H1 (cell line): ENCODE results near the gene GEN1. TPM values are rescaled to one million over a fixed set of nuclear protein-coding genes. Genes with fewer than 3 reads are reported as not detected.

Source experiments
- CHD2 ChIP-seq: IDR thresholded peaks from 2 replicates; pipeline ENCODE4 v1.6.1; 2012; ENCODE audit warnings: low read length, improper control_type of control experiment
- GTF2F1 ChIP-seq: IDR thresholded peaks from 2 replicates; pipeline ENCODE4 v1.6.1; 2012; ENCODE audit warnings: low read depth, low read length, improper control_type of control experiment, borderline replicate concordance
- RXRA ChIP-seq: IDR thresholded peaks from 2 replicates; pipeline ENCODE4 v1.6.1; 2011; ENCODE audit warnings: low read depth, mild to moderate bottlenecking, low read length, moderate library complexity; ENCODE audit not compliant: insufficient read depth
- SP4 ChIP-seq: IDR thresholded peaks from 2 replicates; pipeline ENCODE4 v1.6.1; 2012; ENCODE audit warnings: low read length, inconsistent platforms
- TBP ChIP-seq: IDR thresholded peaks from 2 replicates; pipeline ENCODE4 v1.6.1; 2011; ENCODE audit warnings: low read depth, low read length, improper control_type of control experiment
- polyA plus RNA-seq, 7 experiments: library from polyadenylated mRNA; depleted of rRNA in 3 of 7; stranded (reverse) in 5 of 7; unstranded in 2 of 7; fragments of >200 nt in 5 of 7; fragments of 200-250 nt in 2 of 7; gene quantifications; 1 replicate in 5 of 7; 2 replicates in 1 of 7; 4 replicates in 1 of 7; pipeline versions ENCODE4 v1.2.1 to v1.2.3, GENCODE V29; 2011 to 2013; ENCODE audit warnings: missing spikeins in 2 of 7, mixed read lengths in 2 of 7
- total RNA-seq: library from RNA; stranded (reverse); fragmentation: NEBNext Ultra II Directional; extraction: Animal tissue kit (Norgen Biotek cat#: 25700); gene quantifications from 2 replicates; pipeline ENCODE4 v1.2.1, GENCODE V29; 2021
- TF ChIP-seq, protein P1 (sequence below): fragments of 300-600 bp; sonication (generic); IDR thresholded peaks from 2 replicates; pipeline ENCODE4 v1.7.1; 2012; ENCODE audit warnings: low read length, moderate library complexity, mild to moderate bottlenecking, inconsistent platforms; ENCODE audit not compliant: insufficient replicate concordance

The GEN1 gene
- total and polyA plus RNA-seq, 2 of the 8 experiments (the other 6 are each of a cell fraction or from before 2014, with no cell fraction given): 6.9 to 19.2 TPM

DNA sequence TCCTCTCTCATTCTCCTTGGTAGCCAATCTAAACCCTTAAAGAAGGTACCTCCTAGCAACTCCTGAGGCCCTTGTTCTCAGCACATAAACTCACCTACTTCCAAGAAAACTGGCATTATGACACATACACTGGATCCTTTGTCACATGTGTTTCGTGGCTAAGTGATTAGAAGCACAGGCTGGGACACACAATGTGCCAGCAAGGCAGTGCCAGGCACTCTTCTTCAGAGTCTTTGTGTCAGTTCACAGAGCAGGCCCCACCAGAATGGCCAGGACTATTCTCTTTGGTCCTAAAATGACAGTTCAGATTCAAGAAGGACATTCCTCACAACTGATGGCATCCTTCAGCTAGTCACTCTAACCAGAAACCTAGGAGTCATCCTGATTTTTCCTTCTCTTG is 40.6 kb upstream of the GEN1 start (continued):
- TF ChIP-seq, protein P1, sequence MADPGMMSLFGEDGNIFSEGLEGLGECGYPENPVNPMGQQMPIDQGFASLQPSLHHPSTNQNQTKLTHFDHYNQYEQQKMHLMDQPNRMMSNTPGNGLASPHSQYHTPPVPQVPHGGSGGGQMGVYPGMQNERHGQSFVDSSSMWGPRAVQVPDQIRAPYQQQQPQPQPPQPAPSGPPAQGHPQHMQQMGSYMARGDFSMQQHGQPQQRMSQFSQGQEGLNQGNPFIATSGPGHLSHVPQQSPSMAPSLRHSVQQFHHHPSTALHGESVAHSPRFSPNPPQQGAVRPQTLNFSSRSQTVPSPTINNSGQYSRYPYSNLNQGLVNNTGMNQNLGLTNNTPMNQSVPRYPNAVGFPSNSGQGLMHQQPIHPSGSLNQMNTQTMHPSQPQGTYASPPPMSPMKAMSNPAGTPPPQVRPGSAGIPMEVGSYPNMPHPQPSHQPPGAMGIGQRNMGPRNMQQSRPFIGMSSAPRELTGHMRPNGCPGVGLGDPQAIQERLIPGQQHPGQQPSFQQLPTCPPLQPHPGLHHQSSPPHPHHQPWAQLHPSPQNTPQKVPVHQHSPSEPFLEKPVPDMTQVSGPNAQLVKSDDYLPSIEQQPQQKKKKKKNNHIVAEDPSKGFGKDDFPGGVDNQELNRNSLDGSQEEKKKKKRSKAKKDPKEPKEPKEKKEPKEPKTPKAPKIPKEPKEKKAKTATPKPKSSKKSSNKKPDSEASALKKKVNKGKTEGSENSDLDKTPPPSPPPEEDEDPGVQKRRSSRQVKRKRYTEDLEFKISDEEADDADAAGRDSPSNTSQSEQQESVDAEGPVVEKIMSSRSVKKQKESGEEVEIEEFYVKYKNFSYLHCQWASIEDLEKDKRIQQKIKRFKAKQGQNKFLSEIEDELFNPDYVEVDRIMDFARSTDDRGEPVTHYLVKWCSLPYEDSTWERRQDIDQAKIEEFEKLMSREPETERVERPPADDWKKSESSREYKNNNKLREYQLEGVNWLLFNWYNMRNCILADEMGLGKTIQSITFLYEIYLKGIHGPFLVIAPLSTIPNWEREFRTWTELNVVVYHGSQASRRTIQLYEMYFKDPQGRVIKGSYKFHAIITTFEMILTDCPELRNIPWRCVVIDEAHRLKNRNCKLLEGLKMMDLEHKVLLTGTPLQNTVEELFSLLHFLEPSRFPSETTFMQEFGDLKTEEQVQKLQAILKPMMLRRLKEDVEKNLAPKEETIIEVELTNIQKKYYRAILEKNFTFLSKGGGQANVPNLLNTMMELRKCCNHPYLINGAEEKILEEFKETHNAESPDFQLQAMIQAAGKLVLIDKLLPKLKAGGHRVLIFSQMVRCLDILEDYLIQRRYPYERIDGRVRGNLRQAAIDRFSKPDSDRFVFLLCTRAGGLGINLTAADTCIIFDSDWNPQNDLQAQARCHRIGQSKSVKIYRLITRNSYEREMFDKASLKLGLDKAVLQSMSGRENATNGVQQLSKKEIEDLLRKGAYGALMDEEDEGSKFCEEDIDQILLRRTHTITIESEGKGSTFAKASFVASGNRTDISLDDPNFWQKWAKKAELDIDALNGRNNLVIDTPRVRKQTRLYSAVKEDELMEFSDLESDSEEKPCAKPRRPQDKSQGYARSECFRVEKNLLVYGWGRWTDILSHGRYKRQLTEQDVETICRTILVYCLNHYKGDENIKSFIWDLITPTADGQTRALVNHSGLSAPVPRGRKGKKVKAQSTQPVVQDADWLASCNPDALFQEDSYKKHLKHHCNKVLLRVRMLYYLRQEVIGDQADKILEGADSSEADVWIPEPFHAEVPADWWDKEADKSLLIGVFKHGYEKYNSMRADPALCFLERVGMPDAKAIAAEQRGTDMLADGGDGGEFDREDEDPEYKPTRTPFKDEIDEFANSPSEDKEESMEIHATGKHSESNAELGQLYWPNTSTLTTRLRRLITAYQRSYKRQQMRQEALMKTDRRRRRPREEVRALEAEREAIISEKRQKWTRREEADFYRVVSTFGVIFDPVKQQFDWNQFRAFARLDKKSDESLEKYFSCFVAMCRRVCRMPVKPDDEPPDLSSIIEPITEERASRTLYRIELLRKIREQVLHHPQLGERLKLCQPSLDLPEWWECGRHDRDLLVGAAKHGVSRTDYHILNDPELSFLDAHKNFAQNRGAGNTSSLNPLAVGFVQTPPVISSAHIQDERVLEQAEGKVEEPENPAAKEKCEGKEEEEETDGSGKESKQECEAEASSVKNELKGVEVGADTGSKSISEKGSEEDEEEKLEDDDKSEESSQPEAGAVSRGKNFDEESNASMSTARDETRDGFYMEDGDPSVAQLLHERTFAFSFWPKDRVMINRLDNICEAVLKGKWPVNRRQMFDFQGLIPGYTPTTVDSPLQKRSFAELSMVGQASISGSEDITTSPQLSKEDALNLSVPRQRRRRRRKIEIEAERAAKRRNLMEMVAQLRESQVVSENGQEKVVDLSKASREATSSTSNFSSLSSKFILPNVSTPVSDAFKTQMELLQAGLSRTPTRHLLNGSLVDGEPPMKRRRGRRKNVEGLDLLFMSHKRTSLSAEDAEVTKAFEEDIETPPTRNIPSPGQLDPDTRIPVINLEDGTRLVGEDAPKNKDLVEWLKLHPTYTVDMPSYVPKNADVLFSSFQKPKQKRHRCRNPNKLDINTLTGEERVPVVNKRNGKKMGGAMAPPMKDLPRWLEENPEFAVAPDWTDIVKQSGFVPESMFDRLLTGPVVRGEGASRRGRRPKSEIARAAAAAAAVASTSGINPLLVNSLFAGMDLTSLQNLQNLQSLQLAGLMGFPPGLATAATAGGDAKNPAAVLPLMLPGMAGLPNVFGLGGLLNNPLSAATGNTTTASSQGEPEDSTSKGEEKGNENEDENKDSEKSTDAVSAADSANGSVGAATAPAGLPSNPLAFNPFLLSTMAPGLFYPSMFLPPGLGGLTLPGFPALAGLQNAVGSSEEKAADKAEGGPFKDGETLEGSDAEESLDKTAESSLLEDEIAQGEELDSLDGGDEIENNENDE: no peak
- TF ChIP-seq GTF2F1 (no peak), TBP (no peak), RXRA (no peak), CHD2 (no peak), SP4 (no peak)
